HG03060 (cell line): ENCODE results near the gene TMC1.
"Not testable (repeated sequence)": the region's sequence is repeated elsewhere in the genome, so short reads cannot be mapped to it uniquely, and the experiment has no call there.

Experiments used
- ATAC-seq: cut with Tn5 transposase; IDR thresholded peaks from one replicate; pipeline ENCODE4 v1.9.1; 2021; ENCODE audit warnings: low read depth, moderate number of reproducible peaks; ENCODE audit not compliant: unreplicated experiment

TMC1 gene

GRCh38 chr9:72856972-72857623 lies 335.7 kb downstream of the TMC1 start:
- no peak for ATAC-seq

GRCh38 chr9:72857624-72857996 lies 336.2 kb downstream of the TMC1 start:
- no peak for ATAC-seq

- no peak for ATAC-seq
Measured at GRCh38 chr9:72858089-72858912, 336.9 kb downstream of the TMC1 start.

GRCh38 chr9:72862788-72863187 lies 341.4 kb downstream of the TMC1 start:
- not testable (repeated sequence) for ATAC-seq

GRCh38 chr9:72863456-72864094 lies 342.2 kb downstream of the TMC1 start:
- no peak for ATAC-seq

- ATAC-seq, result no peak
Measured at GRCh38 chr9:72864327-72864726, 342.9 kb downstream of the TMC1 start.

GRCh38 chr9:72871685-72872084 lies 350.3 kb downstream of the TMC1 start:
- no peak for ATAC-seq

GRCh38 chr9:72872718-72873117 lies 351.3 kb downstream of the TMC1 start:
- no peak for ATAC-seq

- ATAC-seq, result no peak
Measured at GRCh38 chr9:72873456-72873855, 352.0 kb downstream of the TMC1 start.

- no peak for ATAC-seq
Measured at GRCh38 chr9:72874344-72874743, 352.9 kb downstream of the TMC1 start.

- no peak for ATAC-seq
Measured at GRCh38 chr9:72875221-72875620, 353.8 kb downstream of the TMC1 start.

- ATAC-seq, result no peak
Measured at GRCh38 chr9:72880821-72881220, 359.4 kb downstream of the TMC1 start.

GRCh38 chr9:72882117-72882775 lies 360.8 kb downstream of the TMC1 start:
- no peak for ATAC-seq

GRCh38 chr9:72883875-72884274 lies 362.5 kb downstream of the TMC1 start:
- no peak for ATAC-seq

- ATAC-seq, result no peak
Measured at GRCh38 chr9:72884508-72884907, 363.1 kb downstream of the TMC1 start.
